NT2/D1 (cell line): ENCODE data around the gene RNF220.

Experiments
- SUZ12 ChIP-seq: IDR thresholded peaks from 2 replicates; pipeline ENCODE4 v1.6.1; 2011; ENCODE audit not compliant: insufficient read length, insufficient read depth; ENCODE audit errors: extremely low read depth
- YY1 ChIP-seq: IDR thresholded peaks from 2 replicates; pipeline ENCODE4 v1.6.1; 2011; ENCODE audit not compliant: insufficient read length, insufficient read depth
- ZNF274 ChIP-seq: IDR thresholded peaks from 2 replicates; pipeline ENCODE4 v1.6.1; 2011; ENCODE audit warnings: mild to moderate bottlenecking, low read depth, low read length

DNA sequence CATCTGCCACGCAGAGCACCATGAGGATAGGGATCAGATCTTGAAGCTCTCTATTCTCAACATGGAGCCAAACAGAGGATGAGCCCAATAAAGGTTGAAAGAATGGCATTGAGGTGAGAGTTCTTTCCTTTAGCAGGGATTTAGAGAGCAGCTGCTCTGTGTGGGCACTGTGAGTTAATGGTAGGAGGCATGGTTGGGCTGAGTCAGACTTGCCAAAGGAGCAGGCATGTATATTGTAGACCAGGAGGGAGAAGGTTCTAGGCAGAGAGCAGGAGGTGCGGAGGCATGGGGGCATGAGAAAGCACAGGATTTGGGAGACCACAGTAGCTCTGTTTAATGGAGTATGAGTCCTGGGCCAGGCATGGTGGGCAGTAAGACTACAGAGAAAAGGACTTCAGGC is 237.2 kb downstream of the RNF220 start:
- TF ChIP-seq ZNF274 (no peak), YY1 (no peak), SUZ12 (no peak)
